CD4-positive, alpha-beta T cell treated with Interferon gamma for 1 hour (primary cell): ENCODE results near the gene ANKRD63.

Source experiments
- DNase-seq: peaks from one replicate; pipeline ENCODE4 v3.0.0-alpha.2; 2020

The ANKRD63 gene, protein sequence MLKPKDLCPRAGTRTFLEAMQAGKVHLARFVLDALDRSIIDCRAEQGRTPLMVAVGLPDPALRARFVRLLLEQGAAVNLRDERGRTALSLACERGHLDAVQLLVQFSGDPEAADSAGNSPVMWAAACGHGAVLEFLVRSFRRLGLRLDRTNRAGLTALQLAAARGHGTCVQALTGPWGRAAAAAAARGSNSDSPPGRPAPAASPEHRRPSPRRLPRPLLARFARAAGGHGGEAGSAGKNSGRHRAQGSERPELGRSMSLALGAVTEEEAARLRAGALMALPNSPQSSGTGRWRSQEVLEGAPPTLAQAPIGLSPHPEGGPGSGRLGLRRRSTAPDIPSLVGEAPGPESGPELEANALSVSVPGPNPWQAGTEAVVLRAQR

DNA sequence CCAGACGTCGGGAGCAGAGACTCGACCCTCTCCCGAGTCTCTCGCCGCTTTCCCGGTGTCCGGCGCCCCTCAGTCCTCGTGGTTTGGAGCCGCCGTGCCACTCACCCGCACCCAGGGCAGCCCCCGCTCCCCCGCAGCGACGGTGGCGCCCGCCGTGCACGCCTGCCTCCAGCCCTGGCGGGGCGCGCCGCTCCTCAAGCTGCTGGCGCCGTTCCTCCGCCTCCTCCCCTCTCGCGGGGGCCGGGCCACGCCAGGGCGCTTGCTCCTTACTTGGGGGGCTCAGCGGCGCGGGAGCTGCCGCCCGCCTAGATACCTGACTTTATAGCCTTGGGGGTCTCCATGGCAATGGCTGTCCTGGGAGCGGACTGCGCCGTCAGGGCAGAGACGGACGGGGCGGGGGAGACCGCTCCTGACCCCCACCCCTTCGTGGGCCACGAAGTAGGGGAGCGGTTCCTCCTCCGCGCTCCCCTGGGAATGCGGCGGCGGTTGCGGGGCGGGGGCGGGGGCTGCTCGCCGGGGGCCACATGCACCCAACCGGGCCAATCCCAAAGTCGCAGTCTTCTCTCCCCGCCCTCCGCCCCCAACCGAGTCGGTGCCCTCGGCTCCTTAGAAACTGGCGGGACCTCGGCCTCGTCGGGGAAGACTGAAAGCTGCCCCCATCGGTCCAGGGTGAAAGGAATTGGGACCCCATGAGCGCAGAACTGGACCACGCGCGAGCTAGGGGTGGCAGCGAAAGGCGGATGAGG lies at the start of gene ANKRD63:
Gene ANKRD63, minus strand, starts transcription at position 196 of the 746 bp plus-strand sequence. CDS start 478 bp downstream, outside the sequence.
- DNase-seq, result peak; percentile 25

DNA sequence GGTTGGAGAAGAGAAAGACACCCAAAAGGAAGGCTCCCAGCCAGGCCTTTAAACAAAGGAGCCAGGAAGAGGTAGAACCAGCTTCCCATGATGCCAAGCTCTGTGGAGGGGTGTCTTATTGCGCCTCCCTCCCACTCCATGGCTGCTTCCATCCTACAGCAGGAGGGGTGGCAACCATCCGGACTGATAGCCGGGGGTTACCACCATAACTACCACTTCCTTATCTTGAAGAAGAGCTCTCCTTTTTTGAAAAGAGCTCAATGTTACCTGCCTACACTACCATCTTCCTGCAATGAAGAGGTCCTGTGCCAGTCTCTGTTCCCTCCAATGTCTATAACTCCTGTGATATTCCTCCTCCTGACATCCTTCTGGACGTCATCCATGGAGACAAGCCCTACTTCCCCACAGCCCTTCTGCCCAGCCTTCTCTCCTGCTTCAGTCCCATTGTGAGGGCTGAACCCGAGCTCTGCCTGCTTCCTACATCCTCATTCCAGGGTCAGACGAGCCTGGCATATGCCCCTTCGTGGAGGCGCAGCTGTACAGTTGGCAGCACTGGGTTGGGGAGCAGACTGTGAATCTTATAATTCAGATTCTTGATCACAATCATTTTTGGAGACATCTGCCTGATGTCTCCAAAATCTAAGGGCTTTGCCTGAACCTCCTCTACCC lies 49.4 kb upstream of the ANKRD63 start:
- no peak for DNase-seq

DNA sequence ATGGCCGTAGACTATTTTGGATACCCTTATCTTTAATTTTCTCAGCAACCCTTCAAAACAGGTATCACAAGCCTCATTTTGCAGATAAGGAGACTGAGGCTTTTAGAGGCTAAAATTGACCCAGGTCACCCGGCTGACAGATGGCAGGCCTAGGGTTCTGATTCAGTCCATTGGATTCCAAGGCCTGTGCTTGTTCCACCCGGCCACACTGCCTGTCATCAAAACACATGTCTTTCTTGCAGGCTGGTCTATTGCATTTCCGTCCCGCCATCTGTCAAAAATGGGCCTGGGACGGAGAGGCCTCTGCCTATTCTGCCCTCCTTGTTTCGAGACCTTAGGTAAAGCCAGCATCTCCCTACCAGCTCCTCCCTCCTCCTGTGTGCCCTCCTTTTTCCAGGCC lies 48.8 kb upstream of the ANKRD63 start:
- no peak for DNase-seq

DNA sequence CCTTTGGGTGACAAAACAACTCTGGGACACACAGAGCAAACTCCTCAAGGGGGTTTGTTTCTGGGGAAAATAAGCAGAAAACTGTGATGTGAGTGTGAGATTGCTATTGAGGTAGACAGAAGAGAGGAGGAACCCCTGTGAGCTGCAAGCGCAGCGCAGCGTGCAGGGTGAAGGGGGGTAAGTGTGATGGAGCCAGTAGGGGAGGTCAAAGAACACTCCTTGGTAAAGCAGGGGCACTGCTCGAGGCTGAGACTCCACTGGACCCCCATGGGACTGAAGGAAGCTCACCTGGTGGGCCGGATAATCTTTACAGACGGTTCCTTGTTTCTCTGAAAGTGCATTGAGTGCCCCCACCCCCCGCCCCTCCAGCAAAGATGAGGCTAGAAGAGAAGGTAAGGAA lies 48.2 kb upstream of the ANKRD63 start:
- no peak for DNase-seq

DNA sequence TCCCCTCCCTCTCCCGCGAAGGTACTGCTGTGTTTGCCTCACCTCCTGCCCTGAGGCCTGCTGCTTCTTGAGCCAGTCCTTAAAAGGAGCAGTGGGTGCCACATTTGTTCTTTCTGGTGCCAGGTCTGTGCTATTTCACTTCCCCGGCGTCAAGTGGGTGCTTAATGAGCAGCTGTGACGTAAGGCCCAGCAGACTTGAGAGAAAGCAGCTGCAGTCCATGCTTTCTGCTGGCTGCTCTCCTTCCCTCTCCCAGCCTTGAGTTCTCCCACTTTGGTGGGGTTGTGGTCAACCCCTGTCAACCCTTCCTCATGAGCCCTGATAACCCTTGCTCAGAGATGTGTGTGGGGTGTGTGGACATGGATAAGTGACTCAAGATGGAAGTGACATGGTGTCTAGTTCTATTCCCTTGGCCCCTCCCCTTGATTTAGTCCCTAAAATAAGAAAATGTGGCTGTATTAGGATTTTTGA lies 47.5 kb upstream of the ANKRD63 start:
- no peak for DNase-seq

DNA sequence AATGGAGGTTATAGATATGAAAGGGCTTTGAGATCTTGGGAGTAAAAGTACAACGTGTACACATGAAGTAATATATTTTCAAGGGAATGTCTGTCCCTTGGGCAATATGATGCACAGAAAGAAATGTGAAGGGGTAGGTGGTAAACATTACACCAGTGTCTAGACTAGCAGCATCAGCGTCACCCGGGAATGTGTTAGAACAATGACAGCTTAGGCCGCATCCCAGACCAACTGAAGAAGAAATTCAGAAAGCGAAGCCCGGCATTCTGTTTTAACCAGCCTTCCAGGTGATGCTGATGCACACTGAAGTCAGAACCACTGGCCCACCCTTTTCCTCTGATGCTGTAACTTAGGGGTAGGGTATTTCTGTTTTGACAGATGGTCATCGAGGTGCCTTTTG lies 46.9 kb upstream of the ANKRD63 start:
- no peak for DNase-seq

DNA sequence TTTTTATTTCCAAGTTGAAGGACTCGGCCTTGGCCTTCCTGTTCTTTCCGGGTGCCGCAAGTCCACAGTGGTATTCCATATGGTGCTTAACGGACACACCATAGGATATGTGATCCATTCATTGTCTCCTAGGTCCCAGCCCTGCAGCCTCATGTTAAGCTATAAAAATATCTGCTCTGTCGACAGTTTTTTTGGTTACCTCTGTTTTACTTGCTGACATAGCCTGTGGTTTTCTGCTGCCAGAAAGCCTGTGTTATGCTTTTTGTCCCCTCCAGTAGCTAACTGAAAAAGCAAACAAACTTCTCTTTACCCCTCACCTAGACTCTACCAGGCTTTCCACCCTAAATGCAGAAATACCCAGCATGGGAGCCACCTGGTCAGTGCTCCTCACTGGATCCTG lies 45.9 kb upstream of the ANKRD63 start:
- DNase-seq, result no peak

DNA sequence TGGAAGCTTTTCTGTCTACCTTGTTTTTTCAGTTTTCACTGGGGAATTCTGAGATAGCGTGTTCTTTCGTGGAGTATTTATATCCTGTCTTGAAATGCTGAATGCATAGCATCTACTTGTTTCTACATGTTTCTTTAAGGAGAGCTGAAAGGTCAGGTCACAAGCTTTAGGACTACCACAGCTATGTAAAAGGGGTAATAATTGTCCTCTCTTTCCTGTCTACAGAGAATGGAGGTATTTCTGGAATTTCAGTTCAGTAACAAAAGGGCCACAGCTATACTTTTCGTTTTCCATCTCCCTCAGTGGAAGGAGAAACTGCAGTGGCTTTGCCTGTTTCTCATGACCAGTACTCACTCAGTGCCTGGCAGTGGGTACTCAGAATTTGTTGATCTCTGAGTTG lies 45.3 kb upstream of the ANKRD63 start:
- DNase-seq, result no peak

DNA sequence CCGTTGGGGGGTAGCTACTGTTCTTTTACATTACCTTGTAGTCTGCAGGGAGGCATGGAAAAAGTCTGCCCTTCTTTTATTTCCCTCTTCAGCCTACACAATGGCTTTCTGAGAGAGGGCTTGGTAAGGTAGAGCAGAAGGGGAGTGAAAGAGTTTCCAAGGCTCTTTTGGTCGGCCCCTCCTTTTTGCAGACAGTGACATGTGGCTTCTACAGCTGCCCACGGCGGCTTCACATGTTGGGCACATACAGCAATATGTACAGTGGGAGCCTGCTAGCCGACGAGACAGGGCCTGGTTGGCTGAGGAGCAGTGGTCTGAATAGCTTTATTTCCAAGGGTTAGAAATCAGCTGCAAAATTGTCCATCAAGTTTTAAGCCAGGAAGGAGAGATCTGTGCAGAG lies 44.6 kb upstream of the ANKRD63 start:
- no peak for DNase-seq

DNA sequence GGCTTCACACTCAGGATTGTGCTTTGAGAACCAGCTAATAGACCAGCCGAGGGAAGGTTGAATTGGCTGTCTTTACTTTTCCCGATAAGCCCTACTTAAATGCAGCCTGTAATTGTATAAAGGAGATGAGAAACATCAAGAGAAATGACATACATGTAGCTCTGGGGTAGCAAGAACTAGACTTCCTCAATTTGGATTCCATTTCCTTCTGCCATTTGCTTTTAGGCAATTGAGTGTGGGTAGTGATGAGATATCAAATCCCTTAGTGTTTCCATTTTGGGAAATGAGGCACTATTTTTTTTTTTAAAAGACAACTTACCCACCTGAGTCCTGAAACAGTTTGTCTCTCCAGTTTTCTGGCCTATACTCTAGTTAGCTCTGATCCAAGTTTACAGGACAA lies 42.8 kb upstream of the ANKRD63 start:
- DNase-seq, result no peak

DNA sequence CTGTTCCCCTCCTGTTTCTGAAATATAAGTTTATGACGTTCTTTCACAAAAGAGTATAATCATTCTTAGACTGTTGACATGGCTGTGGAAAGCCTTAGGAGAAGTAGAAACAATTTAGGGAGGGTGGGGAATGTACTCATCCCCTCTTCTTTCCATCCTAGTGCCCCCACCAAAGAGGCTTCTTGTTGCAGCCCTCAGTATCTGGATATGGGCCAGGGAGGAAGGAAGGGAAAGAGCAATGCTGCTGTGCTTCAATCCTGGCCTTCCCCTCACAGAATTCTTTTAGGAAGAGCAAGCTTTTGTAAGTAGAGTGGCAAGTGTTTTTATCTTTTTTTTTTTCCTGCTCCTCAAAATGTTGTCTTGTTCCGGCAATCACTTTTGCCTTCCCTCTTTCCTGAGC lies 42.3 kb upstream of the ANKRD63 start:
- DNase-seq, result no peak

DNA sequence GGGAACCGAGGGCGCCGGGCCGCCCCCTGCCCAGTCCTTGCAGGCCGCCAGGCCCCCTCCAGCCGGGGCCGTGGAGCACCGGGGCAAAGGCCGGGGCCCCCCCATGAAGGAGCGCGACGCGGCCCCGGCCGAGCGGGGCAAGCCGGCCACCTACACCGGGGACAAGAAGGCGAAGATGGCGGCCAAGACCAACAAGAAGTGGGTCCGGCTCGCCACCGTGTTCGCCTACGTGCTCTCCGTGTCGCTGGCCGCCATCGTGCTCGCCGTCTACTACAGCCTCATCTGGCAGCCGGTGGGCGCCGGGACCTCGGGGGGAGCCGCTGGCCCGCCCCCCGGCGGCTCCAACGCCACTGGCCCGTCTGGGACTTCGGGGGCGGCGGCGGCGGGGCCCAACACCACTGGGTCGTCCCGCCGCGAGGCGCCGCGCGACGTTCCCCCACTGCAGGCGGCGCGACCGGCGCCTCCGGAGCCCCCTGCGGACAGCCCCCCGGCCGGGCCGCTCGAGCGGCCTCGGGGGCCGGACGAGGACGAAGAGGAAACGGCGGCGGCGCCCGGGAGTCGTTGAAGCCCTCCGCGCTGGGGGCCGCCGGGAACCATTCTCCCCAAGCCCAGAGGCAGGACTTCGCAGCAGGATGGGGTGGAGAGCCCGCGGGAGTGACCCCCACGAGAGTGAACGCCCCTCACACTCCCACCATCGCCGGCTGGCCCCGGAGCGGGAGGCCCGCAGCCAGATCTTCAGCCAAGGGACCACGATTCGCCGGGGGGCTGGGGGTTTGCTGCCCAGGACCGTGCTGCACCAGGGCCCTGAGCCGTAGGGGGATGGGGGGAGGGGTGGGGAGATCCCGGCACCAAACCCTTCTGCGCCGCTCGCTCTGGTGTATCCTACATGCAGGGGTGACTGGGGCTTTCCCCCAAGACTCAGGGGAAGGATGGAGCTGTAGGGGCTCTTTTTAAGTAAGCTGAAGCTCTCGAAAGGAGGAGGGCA lies 41.4 kb upstream of the ANKRD63 start:
- no peak for DNase-seq

DNA sequence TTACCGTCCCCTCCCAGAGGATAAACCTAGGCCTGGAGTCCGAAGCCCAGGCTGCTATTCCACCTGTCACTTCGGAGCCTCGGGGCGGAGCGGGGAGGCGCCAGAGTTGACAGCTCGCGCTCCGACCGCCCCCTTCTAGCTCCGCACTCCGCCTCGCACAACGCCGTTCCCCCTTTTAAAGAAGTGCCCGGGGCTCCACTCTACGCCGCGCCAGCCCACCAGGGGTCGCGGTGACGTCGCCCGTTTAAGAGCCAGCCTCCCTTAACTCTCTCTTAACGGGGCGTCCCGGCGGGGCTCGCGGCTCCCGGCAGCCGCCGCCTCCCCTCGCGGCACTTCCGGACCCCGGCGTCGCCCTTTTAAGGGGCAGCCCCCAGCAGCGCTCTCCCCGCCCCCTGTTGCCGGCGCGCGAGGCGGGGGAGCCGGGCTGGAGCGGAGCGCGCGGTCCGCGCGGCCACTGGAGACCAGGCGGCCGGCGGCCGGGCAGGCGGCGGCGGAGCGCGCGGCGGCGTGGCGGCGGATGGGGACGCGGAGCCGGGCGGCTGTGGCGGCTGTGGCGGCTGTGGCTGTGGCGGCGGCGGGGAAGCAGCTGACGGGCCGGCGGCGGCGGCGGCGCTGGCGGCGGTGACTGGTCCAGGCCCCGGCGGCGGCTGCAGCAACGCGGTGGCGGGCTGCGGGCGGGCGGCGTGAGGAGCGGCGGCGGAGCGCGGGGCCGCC lies 40.5 kb upstream of the ANKRD63 start, which contains the start of gene INAFM2:
Gene INAFM2, plus strand, starts transcription at position 454 of the 714 bp plus-strand sequence. CDS start 364 bp downstream, outside the sequence.
- DNase-seq, result peak; percentile 92

DNA sequence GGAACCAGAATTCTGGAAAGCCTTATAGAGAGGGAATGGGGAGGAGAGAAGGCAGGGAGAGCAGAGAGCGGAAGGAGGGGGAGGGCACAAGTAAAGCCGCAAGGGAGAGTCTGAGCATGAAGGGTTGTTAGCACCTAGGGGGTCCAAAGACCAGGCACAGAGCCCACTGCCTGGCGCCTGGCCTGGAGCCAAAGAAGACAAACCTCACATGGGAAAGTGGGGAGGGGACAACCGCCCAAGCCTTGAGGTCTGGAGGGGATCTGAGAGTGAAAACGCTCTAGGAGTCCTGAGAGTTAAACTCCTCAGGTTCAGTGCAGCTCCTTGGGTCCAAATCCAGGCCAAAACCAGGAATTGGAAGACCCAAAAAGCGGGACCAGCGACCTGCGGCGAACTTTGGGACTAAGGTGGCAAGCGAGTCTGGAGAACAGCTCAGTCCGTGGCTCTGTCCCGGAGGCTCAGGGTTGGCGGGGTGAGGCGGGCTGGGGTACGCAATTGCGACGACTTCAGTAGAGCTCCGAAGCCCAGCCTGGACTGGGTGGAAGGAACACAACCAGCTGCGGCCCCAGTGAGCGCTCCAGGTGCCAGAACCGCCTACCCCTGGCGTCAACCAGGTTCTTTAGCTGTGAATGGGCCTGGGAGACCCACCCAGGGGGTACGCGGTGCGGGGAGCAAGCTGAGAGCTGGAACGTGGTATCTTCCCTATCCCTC lies 39.8 kb upstream of the ANKRD63 start:
- no peak for DNase-seq

DNA sequence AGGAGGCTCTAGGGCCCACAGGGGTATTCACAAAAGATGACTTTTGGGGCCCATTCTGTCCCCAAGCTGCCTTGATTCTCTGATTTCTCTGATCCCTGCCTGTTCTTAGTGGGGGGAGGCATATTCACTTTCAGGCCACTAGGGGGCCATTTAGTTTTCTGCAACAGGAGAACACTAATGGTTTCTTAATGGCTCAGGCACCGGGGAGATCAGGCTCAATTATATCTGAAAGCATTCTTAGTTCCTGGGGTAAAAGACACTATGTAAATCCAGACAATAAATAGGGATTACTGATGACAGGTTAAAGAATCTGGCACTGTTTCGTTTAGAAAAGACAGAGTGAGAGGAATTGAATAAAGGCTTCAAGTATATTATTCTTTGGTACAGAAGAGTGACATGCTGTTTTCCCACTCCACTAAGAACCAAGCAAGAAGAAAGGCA lies 38.1 kb upstream of the ANKRD63 start:
- DNase-seq, result peak; percentile 59

DNA sequence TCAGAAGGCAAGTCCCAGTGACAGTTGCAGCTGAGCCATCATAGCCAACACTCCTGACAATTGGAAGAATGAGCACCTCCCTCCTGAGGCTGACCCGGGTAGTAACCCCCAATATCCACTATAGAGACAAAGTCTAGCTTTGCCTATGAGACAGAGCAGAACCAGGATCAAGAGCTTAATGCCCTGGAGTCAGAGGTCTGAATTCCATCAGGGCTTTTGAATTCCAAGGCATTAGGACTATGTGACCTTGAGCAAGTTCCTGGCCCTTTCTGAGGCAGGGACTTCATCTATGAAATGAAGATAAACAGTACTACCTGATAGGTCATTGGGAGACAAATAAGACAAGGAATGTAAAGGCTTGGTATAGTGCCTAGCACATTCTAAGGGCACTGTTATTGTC lies 37.5 kb upstream of the ANKRD63 start:
- no peak for DNase-seq

DNA sequence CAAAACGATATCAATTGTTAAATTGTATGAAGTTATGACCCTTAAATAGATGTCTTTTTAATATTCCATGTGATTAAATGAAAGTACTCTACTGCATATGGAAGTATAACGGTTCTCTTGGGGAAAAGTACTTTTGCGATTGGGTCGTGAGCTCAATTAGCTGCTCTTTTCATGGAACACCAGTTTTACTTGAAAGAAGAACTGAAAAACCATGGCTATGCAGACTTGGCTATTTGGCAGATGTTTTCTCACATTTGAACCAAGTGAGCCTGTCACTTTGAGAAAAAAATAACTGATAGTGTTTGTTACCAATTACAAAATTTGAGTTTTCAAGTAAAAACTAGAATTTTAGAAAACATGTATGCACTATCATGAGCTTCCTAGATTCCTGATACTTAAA lies 34.7 kb upstream of the ANKRD63 start:
- no peak for DNase-seq

DNA sequence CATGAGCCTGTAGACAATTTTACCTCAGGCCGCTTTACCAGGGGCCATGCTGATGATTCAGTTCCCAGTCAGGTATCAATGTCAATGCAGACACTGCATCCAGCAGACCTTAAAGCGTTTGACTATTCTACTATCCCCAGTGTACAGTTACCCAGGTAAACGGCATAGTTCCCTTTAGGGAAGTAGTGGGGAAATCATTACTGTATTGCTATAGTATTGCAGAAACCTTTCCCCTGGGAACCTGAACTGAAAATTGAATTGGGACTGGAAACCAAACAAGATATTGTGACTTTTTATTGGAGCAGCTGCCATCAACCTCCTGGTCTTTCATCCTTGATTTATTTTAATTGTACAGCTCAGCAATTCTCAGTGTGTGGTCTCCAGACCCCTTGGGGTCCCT lies 34.1 kb upstream of the ANKRD63 start:
- no peak for DNase-seq

DNA sequence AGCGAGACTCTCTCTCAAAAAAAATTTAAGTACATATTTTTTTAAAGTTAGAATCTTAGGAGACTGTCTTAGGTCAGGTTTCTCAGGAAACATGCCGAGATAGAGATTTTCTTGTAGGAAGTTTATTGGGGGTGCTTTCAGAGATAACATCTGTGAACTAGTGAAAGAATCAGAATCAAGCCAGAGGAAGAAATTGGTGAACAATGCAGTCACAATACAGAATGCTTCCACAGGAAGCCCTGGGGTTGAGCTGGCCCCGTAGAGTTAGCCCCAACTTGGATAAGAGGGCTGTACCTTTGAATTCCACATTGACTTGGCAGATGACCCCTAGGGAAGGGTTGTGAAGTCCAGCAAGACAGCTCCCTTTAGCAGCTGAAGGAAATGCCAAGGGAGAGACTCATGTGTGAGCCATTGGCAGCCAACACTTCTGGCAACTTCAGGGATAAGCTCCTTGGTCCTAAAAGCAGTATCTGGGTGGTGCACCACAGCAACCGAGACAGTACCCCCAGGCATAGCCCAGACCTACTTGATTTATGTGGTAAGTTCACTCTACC lies 31.9 kb upstream of the ANKRD63 start:
- DNase-seq, result no peak
